WTC11 (cell line): ENCODE data around the gene SMARCA2. TPM values are rescaled to one million over a fixed set of nuclear protein-coding genes. Genes with fewer than 3 reads are reported as not detected.

Experiments
- ATAC-seq: fragments of 200-7000 bp; cut with Tn5 transposase; 2 replicates; pipeline ENCODE4 v1.10.0; 2021; ENCODE audit warnings: mild to moderate bottlenecking, moderate library complexity
- CTCF ChIA-PET: fragments of 300-600 bp; sonication (Branson Sonifier 250); formaldehyde crosslinking; loops from one replicate; lab custom pipeline; 2021; ENCODE audit warnings: antibody characterized with exemption; lab: Charles Lee
- POLR2A ChIA-PET: fragments of 350-600 bp; sonication (Branson Sonifier 250); formaldehyde crosslinking; loops from one replicate; lab custom pipeline; 2021; ENCODE audit warnings: antibody characterized with exemption; lab: Charles Lee
- DNase-seq: peaks from one replicate; pipeline ENCODE4 v3.0.0; 2021; ENCODE audit warnings: low spot score
- H3K27ac Mint-ChIP-seq: 2 replicates; pipeline ENCODE4 v1.8.0; 2021; ENCODE audit warnings: mixed read lengths
- H3K27me3 Mint-ChIP-seq: 2 replicates; pipeline ENCODE4 v1.8.0; 2021; ENCODE audit warnings: low read depth, mild to moderate bottlenecking, moderate library complexity, mixed read lengths
- H3K36me3 Mint-ChIP-seq: 2 replicates; pipeline ENCODE4 v1.8.0; 2021; ENCODE audit warnings: mixed read lengths
- H3K4me1 Mint-ChIP-seq: 2 replicates; pipeline ENCODE4 v1.8.0; 2022; ENCODE audit warnings: mixed read lengths
- H3K4me3 Mint-ChIP-seq: 2 replicates; pipeline ENCODE4 v1.8.0; 2021; ENCODE audit warnings: mild to moderate bottlenecking, moderate library complexity, mixed read lengths
- H3K9me3 Mint-ChIP-seq: 2 replicates; pipeline ENCODE4 v1.8.0; 2021; ENCODE audit warnings: mixed read lengths
- CTCF ChIP-seq: fragments of 200-600 bp; IDR thresholded peaks from 2 replicates; pipeline ENCODE4 v1.8.0; 2022; ENCODE audit warnings: antibody characterized with exemption
- EMX1 ChIP-seq: fragments of 250-450 bp; sonication (Bioruptor Pico); IDR thresholded peaks from 2 replicates; pipeline ENCODE4 v1.8.0; 2021; ENCODE audit warnings: mild to moderate bottlenecking
- ESRRA ChIP-seq: sonication (generic); formaldehyde crosslinking; IDR thresholded peaks from 2 replicates; pipeline ENCODE4 v1.8.1; 2022; ENCODE audit warnings: mild to moderate bottlenecking, missing genetic modification reagents, borderline replicate concordance
- ETV6 ChIP-seq: sonication (generic); formaldehyde crosslinking; IDR thresholded peaks from 2 replicates; pipeline ENCODE4 v1.8.1; 2022; ENCODE audit warnings: mild to moderate bottlenecking, missing genetic modification reagents
- FOXJ3 ChIP-seq: sonication (generic); formaldehyde crosslinking; IDR thresholded peaks from 2 replicates; pipeline ENCODE4 v1.9.0; 2021; ENCODE audit warnings: missing genetic modification reagents, mild to moderate bottlenecking, borderline replicate concordance
- GABPB1 ChIP-seq: sonication (generic); formaldehyde crosslinking; IDR thresholded peaks from 2 replicates; pipeline ENCODE4 v1.8.1; 2023; ENCODE audit warnings: mild to moderate bottlenecking, missing genetic modification reagents
- GTF2I ChIP-seq: fragments of 250-450 bp; sonication (Bioruptor Pico); conservative IDR thresholded peaks from 2 replicates; pipeline ENCODE4 v1.4.0; 2021; ENCODE audit warnings: mild to moderate bottlenecking
- HMGA2 ChIP-seq: fragments of 250-450 bp; sonication (Bioruptor Pico); IDR thresholded peaks from 2 replicates; pipeline ENCODE4 v1.4.0; 2021; ENCODE audit warnings: mild to moderate bottlenecking, moderate library complexity
- MXD4 ChIP-seq: fragments of 250-450 bp; sonication (Bioruptor Pico); IDR thresholded peaks from 2 replicates; pipeline ENCODE4 v1.8.0; 2021; ENCODE audit warnings: mild to moderate bottlenecking, moderate library complexity, borderline replicate concordance
- NFATC4 ChIP-seq: fragments of 250-450 bp; sonication (Bioruptor Pico); IDR thresholded peaks from 2 replicates; pipeline ENCODE4 v1.9.0; 2021; ENCODE audit warnings: mild to moderate bottlenecking
- NFYB ChIP-seq: sonication (generic); formaldehyde crosslinking; conservative IDR thresholded peaks from 2 replicates; pipeline ENCODE4 v1.8.0; 2022; ENCODE audit warnings: low read depth, missing genetic modification reagents
- NR2C2 ChIP-seq: sonication (generic); formaldehyde crosslinking; IDR thresholded peaks from 2 replicates; pipeline ENCODE4 v1.8.0; 2022; ENCODE audit warnings: mild to moderate bottlenecking, missing genetic modification reagents
- RORB ChIP-seq: fragments of 250-450 bp; sonication (Bioruptor Pico); IDR thresholded peaks from 2 replicates; pipeline ENCODE4 v1.9.0; 2021; ENCODE audit warnings: mild to moderate bottlenecking
- STAT6 ChIP-seq: sonication (generic); formaldehyde crosslinking; conservative IDR thresholded peaks from 2 replicates; pipeline ENCODE4 v1.8.1; 2023; ENCODE audit warnings: mild to moderate bottlenecking, low read depth, missing genetic modification reagents, moderate library complexity
- TP53 ChIP-seq: sonication (generic); formaldehyde crosslinking; IDR thresholded peaks from 2 replicates; pipeline ENCODE4 v1.8.1; 2023; ENCODE audit warnings: mild to moderate bottlenecking, missing genetic modification reagents
- USF1 ChIP-seq: sonication (generic); formaldehyde crosslinking; IDR thresholded peaks from 2 replicates; pipeline ENCODE4 v1.8.0; 2022; ENCODE audit warnings: mild to moderate bottlenecking, missing genetic modification reagents
- ZBTB21 ChIP-seq: sonication (generic); formaldehyde crosslinking; IDR thresholded peaks from 2 replicates; pipeline ENCODE4 v1.8.1; 2023; ENCODE audit warnings: mild to moderate bottlenecking, missing genetic modification reagents, borderline replicate concordance
- ZNF263 ChIP-seq: sonication (generic); formaldehyde crosslinking; IDR thresholded peaks from 2 replicates; pipeline ENCODE4 v1.8.1; 2022; ENCODE audit warnings: low read depth, mild to moderate bottlenecking, moderate library complexity, missing genetic modification reagents
- ZNF281 ChIP-seq: sonication (generic); formaldehyde crosslinking; IDR thresholded peaks from 2 replicates; pipeline ENCODE4 v1.8.0; 2023; ENCODE audit warnings: mild to moderate bottlenecking, missing genetic modification reagents
- ZNF425 ChIP-seq: fragments of 250-450 bp; sonication (Bioruptor Pico); conservative IDR thresholded peaks from 2 replicates; pipeline ENCODE4 v1.9.0; 2021; ENCODE audit warnings: mild to moderate bottlenecking
- ZNF671 ChIP-seq: fragments of 250-450 bp; sonication (Bioruptor Pico); IDR thresholded peaks from 2 replicates; pipeline ENCODE4 v1.8.0; 2021; ENCODE audit warnings: mild to moderate bottlenecking
- ZSCAN18 ChIP-seq: fragments of 250-450 bp; sonication (Bioruptor Pico); IDR thresholded peaks from 2 replicates; pipeline ENCODE4 v2.1.2; 2022; ENCODE audit warnings: mild to moderate bottlenecking, moderate library complexity
- total RNA-seq: library from RNA; stranded (reverse); gene quantifications from 3 replicates; pipeline ENCODE4 v1.2.3, GENCODE V29; 2021

Gene SMARCA2
- total RNA-seq, 1 experiment from 2014 or later = 20.3 TPM

- TF ChIP-seq ZNF281 (CRISPR knock-in tag) (no peak), ZBTB21 (CRISPR knock-in tag) (no peak), ZSCAN18 (CRISPR knock-in tag) (no peak), GABPB1 (no peak), HMGA2 (CRISPR knock-in tag) (no peak), ESRRA (CRISPR knock-in tag) (no peak), FOXJ3 (CRISPR knock-in tag) (no peak), TP53 (no peak)
These were observed 218.1 kb downstream of the SMARCA2 start (continued) for GRCh38 chr9:2233274-2233673.

GRCh38 chr9:2234371-2234893 is 219.3 kb downstream of the SMARCA2 start:
- Mint-ChIP-seq H3K27me3 (0 out of 2 replicates have a peak, but pooled peaks cover 2% of the 10 kb centered on the region), H3K9me3 (peaks cover 12% of the 10 kb centered on the region), H3K27ac (no peak overlapping the region; the same call in 1 of the 2 replicates), H3K4me1 (peaks cover 24% of the 10 kb centered on the region), H3K4me3 (no peak overlapping the region), H3K36me3 (peaks cover 12% of the 10 kb centered on the region; the same call in 1 of the 2 replicates)
- DNase-seq = no peak
- ATAC-seq = no peak
- ChIA-PET CTCF (interaction anchor here (1.1 kb wide), 1 partner anchor 9 kb away, joined by 4 read pairs; no protein-coding TSS in a partner anchor), POLR2A (interaction anchor here (1.3 kb wide), 1 partner anchor 47 kb away, joined by 7 read pairs; no protein-coding TSS in a partner anchor)
- TF ChIP-seq NFATC4 (CRISPR knock-in tag) (no peak), ZNF263 (no peak), STAT6 (CRISPR knock-in tag) (no peak), USF1 (CRISPR knock-in tag) (no peak), MXD4 (no peak), RORB (CRISPR knock-in tag) (no peak), NFYB (CRISPR knock-in tag) (no peak), ZNF425 (no peak), ZNF671 (no peak), GTF2I (CRISPR knock-in tag) (no peak), CTCF (no peak), NR2C2 (CRISPR knock-in tag) (no peak), ETV6 (no peak), EMX1 (no peak)
- TF ChIP-seq, all 79 proteins: peak for 0
